Measurements from ENCODE around the gene PEX26. TPM values are rescaled to one million over a fixed set of nuclear protein-coding genes. Genes with fewer than 3 reads are reported as not detected.

PEX26 gene
- total and polyA plus RNA-seq, 2 donors (not counting 1 experiment from before 2014, with no cell fraction given): 10.9 to 33.4 TPM

DNA sequence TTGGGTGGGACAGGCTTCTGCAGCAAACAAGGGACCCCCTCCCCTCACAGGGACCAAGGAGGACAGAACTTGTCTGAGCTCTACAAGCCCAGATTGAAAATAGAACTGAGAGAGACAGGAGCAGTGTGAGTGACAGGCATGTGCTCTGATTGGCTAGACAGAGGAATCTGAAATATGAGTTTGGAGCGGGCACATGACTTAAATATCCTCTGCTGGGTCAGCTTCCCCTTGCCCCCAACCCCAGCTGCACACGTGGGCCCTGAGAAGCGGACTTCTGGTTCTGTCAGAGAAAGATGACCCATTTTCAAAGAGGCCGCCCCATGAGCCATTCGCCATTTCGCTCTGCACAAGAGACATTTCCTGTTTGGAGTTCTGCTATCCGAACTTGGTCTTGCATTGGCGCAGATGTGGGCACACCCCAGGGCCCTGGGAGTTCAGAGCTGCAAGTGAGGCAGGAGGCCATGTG, 38.1 kb downstream of the PEX26 start:
- ChIA-PET POLR2A (no interaction called here), CTCF (no interaction called here)
- H3K27ac ChIP-seq (ENCODE audit: low read length in 2 of 2): no peak overlapping the region
- no peaks in the 10 kb centered on the region for H3K36me3 ChIP-seq (replicated peaks in 1 of 2; ENCODE audit: control extremely low read depth in 1 of 2, control insufficient read depth in 1 of 2, extremely low read depth in 1 of 2, insufficient read depth in 2 of 2, low read length in 1 of 2)
- H3K4me2 ChIP-seq (replicated peaks; ENCODE audit: low read depth, low read length, poor library complexity, severe bottlenecking): no peak overlapping the region
- no peaks in the 10 kb centered on the region for H3K9me3 ChIP-seq (ENCODE audit: control extremely low read depth in 1 of 3, control insufficient read depth in 2 of 3, insufficient read depth in 1 of 3, low read length in 2 of 3)
- intact Hi-C loops (cut with micrococcal nuclease): no loop called here
- no peak overlapping the region for H3K9ac ChIP-seq (ENCODE audit: low read length)
- TF ChIP-seq, protein P1, sequence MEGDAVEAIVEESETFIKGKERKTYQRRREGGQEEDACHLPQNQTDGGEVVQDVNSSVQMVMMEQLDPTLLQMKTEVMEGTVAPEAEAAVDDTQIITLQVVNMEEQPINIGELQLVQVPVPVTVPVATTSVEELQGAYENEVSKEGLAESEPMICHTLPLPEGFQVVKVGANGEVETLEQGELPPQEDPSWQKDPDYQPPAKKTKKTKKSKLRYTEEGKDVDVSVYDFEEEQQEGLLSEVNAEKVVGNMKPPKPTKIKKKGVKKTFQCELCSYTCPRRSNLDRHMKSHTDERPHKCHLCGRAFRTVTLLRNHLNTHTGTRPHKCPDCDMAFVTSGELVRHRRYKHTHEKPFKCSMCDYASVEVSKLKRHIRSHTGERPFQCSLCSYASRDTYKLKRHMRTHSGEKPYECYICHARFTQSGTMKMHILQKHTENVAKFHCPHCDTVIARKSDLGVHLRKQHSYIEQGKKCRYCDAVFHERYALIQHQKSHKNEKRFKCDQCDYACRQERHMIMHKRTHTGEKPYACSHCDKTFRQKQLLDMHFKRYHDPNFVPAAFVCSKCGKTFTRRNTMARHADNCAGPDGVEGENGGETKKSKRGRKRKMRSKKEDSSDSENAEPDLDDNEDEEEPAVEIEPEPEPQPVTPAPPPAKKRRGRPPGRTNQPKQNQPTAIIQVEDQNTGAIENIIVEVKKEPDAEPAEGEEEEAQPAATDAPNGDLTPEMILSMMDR (IDR thresholded peaks at IDR 0.05): no peak
- no peak for TF ChIP-seq EZH2 (IDR thresholded peaks at IDR 0.05; ENCODE audit: borderline replicate concordance, insufficient read depth, low read depth, low read length, poor library complexity, severe bottlenecking)
- H2AFZ ChIP-seq (ENCODE audit: insufficient read depth, low read depth, low read length, poor library complexity, severe bottlenecking): no peak overlapping the region
- H3K27me3 ChIP-seq (replicated peaks in 1 of 4; ENCODE audit: control extremely low read depth in 1 of 4, control insufficient read depth in 3 of 4, insufficient read depth in 4 of 4, low read length in 3 of 4): peaks cover 0 to 26% (median 9%) of the 10 kb centered on the region in 4 experiments
- Mint-ChIP-seq H3K4me3 (no peak overlapping the region), H3K27me3 (peaks cover 16% of the 10 kb centered on the region), H3K4me1 (peaks cover 22% of the 10 kb centered on the region), H3K27ac (no peak overlapping the region), H3K9me3 (ENCODE audit: insufficient read depth) (no peaks in the 10 kb centered on the region)
- DNase-seq (no peak), ATAC-seq (ENCODE audit: low read depth) (no peak)
- H3K4me1 ChIP-seq (ENCODE audit: control insufficient read depth in 2 of 2, insufficient read depth in 2 of 2, low read length in 2 of 2): peaks cover 22% of the 10 kb centered on the region in 2 donors
- no peak overlapping the region for H3K4me3 ChIP-seq (ENCODE audit: control extremely low read depth in 1 of 5, extremely low read depth in 1 of 5, insufficient read depth in 1 of 5, low read depth in 2 of 5, low read length in 4 of 5)
- H3K79me2 ChIP-seq (ENCODE audit: control insufficient read depth, insufficient read depth, low read length): no peaks in the 10 kb centered on the region
- WGBS (ENCODE audit: insufficient coverage): 74% methylated on average over 7 of the region's 8 CpGs
- no peaks in the 10 kb centered on the region for H4K20me1 ChIP-seq (ENCODE audit: control insufficient read depth, insufficient read depth, low read length, poor library complexity, severe bottlenecking)

DNA sequence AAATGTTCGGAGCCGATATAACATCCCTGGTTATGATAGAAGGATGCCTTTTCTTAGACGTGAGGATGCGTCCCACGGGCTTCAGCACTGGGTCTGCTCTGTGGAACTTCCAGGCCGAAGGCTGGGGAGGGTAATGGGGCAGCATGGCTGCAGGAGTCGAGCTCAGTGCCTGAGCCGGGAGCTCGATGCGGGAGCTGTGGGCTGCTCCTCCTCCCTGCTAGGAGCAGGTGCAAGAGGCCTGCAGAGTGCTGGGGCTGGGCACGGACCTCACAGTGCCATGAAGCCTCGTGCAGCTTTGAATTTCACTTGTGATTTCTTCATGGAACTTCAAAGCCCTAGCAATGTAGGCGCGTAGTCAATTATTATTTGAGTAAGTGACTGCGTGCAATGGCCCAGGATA, 38.8 kb downstream of the PEX26 start:
- TF ChIP-seq EZH2 (IDR thresholded peaks at IDR 0.05; ENCODE audit: borderline replicate concordance, insufficient read depth, low read depth, low read length, poor library complexity, severe bottlenecking): no peak
- TF ChIP-seq, protein P1 (IDR thresholded peaks at IDR 0.05): no peak
- Histone ChIP-seq H3K4me3 (ENCODE audit: control extremely low read depth in 1 of 5, extremely low read depth in 1 of 5, insufficient read depth in 1 of 5, low read depth in 2 of 5, low read length in 4 of 5) (no peak overlapping the region), H3K36me3 (replicated peaks in 1 of 2; ENCODE audit: control extremely low read depth in 1 of 2, control insufficient read depth in 1 of 2, extremely low read depth in 1 of 2, insufficient read depth in 2 of 2, low read length in 1 of 2) (no peaks in the 10 kb centered on the region), H3K9ac (ENCODE audit: low read length) (no peak overlapping the region), H3K4me2 (replicated peaks; ENCODE audit: low read depth, low read length, poor library complexity, severe bottlenecking) (no peak overlapping the region), H2AFZ (ENCODE audit: insufficient read depth, low read depth, low read length, poor library complexity, severe bottlenecking) (no peak overlapping the region), H3K4me1 (ENCODE audit: control insufficient read depth in 2 of 2, insufficient read depth in 2 of 2, low read length in 2 of 2) (peaks cover 16% of the 10 kb centered on the region in 2 donors), H3K9me3 (ENCODE audit: control extremely low read depth in 1 of 3, control insufficient read depth in 2 of 3, insufficient read depth in 1 of 3, low read length in 2 of 3) (no peaks in the 10 kb centered on the region), H4K20me1 (ENCODE audit: control insufficient read depth, insufficient read depth, low read length, poor library complexity, severe bottlenecking) (no peaks in the 10 kb centered on the region), H3K27ac (ENCODE audit: low read length in 2 of 2) (no peak overlapping the region), H3K79me2 (ENCODE audit: control insufficient read depth, insufficient read depth, low read length) (no peaks in the 10 kb centered on the region), H3K27me3 (replicated peaks in 1 of 4; ENCODE audit: control extremely low read depth in 1 of 4, control insufficient read depth in 3 of 4, insufficient read depth in 4 of 4, low read length in 3 of 4) (peaks cover 0 to 19% (median 6%) of the 10 kb centered on the region in 4 experiments)
- H3K27me3 Mint-ChIP-seq: peaks cover 13% of the 10 kb centered on the region
- 93% methylated on average over 10 of the region's 15 CpGs for WGBS (ENCODE audit: insufficient coverage)
- no peaks in the 10 kb centered on the region for H3K9me3 Mint-ChIP-seq (ENCODE audit: insufficient read depth)
- no peak overlapping the region for H3K4me3 Mint-ChIP-seq
- no peak overlapping the region for H3K27ac Mint-ChIP-seq
- H3K4me1 Mint-ChIP-seq: peaks cover 21% of the 10 kb centered on the region
- POLR2A ChIA-PET: no interaction called here
- DNase-seq: no peak
- CTCF ChIA-PET: no interaction called here
- intact Hi-C loops (cut with micrococcal nuclease): no loop called here
- ATAC-seq (ENCODE audit: low read depth): no peak

Data from B cell (primary cell).